HG03469 (cell line): ENCODE data around the gene DHX58.

ENCODE experiments used
- ATAC-seq: cut with Tn5 transposase; IDR thresholded peaks from one replicate; pipeline ENCODE4 v1.9.1; 2021; ENCODE audit warnings: mild to moderate bottlenecking, moderate library complexity, moderate number of reproducible peaks; ENCODE audit not compliant: unreplicated experiment

The DHX58 gene

GRCh38 chr17:42087736-42088705, 24.5 kb downstream of the DHX58 start:
- ATAC-seq: no peak

GRCh38 chr17:42087042-42087701, 25.3 kb downstream of the DHX58 start:
- no peak for ATAC-seq

- no peak for ATAC-seq
Measured at GRCh38 chr17:42081516-42082129, 30.9 kb downstream of the DHX58 start.

DNA sequence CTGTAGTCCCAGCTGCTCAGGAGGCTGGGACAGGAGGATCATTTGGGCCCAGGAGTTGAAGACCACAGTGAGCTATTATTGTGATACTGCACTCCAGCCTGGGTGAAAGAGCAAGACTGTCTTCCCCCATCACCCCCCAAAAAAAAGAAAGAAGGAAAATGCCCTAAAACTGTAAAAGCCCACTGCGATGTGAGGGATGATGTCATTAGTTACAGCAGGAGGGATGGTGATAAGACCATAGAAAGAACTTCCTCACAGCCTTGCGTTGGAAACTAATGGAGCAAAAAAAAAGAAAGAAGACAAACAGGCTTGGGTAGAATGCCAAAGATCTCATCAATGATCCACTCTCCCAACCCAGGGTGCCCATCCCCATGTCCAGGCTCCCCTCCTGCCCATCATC, 33.0 kb downstream of the DHX58 start:
- ATAC-seq: no peak

DNA sequence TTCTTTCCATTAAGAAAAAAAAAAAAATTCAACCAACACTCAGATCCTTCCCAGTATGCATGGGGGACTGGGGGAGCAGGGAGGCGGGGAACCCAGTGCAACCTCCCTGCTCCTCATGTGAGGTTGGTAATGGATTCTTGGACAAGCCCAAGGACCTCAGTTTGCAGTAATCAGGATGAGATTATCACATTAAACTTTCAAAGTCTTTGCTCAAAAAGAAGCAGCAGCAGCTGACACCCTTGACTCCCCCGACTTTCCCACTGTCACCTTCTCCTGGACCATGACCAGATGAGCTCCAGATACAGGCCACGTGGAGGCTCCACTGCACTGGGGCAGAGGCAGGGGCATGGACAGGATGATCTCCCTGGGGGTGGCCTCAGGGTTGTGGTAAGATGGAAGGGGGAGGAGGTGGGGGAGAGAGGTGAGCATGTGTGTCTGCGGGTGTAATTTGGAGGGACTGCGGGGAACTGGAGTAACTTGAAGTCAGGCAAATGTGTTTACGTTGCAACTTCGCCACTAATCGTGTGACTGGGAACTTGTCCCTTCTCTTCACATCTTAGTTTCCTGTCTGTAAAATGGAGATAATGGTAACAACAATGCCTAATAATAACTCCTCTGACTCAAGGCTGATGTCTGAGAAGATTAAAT, 34.0 kb downstream of the DHX58 start:
- ATAC-seq: no peak

- ATAC-seq: no peak
Measured at GRCh38 chr17:42077755-42078154, 34.8 kb downstream of the DHX58 start.

DNA sequence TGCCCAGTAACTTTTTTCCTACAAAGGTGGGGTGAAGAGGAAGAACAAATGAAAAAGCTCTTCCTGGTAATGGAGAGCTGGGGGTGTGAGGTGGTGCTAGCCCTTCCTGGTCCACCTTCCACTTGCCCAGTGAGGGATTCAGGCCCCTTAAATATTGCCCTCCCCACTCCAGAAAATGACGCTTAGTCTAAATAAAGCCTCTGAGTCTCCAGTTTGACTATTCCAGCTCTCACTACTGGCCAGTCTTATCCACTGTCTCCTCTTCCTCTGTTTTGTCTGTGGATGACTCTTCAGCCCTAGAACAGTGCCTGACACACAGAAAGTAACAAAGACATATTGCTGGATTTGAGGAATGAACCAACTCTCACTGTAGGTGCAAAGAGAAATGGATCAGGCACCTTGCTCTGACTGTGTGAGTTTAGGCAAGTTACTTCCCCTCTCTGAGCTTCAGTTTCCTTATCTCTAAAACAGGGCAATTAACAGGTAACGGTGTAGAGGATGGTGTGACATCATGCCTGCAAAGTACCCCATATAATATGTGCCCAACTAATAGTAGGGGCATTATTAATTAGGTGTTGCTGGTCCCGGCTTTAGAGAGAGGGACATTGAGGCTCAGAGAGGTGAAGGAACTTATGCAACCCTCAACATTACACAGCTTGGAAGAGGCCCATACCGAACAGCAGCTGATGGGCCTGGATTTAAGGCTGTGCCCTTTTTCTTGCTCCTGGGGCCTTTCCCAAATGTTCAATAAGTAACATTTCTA, 35.5 kb downstream of the DHX58 start:
- ATAC-seq: no peak

DNA sequence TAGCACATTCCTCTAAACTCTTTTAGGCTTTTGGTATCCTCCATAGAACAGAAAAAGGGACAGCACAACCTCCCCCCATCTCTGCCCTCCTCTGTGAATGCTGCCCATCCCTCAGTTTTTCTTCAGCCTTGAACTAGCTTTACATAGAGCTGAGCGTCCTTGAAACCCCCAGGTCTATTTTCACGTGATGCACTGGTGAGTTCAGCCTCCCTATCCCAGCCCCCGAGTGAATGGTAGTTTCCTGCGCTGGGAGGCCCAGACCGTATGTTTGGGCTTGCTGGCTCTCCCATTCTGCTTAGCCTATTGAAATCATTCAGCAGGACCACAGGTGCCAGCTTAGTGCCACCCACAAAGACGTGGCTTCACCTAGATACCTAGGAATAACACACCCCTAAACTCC, 36.7 kb downstream of the DHX58 start:
- no peak for ATAC-seq

DNA sequence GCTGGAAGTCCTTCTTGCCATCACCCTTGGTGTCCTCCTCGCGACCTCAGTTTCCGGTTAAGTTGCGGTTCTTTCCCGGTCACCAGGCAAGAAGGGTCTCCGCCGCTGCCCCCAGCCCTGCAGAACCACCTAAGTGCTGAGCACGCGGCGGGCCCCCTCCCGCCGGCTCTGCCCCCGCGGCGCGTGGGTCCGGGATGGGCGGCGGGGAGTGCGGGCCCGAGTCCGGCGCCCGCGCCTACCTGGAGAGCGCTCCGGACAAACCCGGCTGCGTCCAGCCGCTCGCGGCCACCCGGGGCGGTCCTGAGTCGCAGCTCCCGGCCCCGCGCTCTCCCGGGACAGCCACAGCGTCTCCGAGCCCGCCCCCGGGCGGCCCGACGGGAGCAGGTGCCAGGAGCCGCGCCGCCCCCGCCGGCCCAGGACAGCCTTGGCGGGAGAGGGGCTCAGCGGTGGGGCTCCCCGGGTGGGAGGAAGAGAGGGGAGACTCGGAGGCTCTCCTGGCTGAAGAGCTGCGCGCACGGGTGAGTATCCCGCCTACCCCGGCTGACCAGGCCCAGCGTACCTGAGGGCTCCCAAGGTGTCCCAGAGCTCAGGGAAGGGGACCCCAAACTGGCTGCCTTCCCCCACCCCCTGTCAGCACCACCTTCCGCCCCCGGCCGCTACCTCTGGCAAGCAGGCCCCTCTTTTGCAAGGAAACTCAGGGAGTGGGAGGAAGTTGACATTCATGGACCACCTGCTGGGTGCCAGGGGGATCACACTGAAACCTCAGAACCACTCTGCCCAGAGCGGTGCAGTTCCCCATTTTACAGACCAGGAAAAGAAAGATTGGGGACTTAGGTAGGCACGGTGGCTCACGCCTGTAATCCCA, 40.0 kb downstream of the DHX58 start:
- ATAC-seq: no peak

- no peak for ATAC-seq
Measured at GRCh38 chr17:42071810-42072209, 40.7 kb downstream of the DHX58 start.

GRCh38 chr17:42068979-42069378, 43.5 kb downstream of the DHX58 start:
- no peak for ATAC-seq

DNA sequence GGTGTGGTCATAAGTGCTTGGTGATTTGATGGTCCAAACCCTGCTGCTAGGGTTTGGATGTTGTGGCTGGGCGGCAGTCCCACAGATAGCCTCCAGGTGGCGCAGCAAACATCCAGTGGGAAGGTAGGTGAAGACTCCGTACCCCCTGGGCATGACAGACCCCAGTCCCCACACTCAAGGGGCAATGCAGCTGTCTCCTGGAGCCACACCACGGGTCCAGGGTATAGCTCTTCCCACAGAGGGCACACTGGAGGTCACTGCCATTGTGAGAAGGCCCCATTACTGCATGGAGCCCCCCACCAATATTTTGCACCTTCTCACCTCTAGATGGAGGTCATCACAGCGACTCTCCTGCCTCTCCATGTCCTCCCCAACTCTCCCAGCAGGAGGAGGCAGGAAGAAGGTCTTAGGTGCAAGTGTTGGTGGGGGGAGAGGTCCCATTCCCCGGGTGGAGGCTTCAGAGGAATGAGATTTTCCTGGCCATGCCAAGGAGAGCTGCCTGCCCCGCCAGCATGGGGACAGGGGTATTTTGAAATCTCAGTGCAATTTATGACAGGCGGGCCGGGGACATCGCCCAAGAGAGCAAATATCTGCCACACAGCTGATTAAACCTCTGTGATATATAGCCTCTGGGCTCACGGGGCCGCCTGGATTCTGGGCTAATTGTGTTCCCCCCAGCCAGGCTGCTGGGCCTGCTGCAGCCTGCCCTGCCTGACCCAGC, 45.0 kb downstream of the DHX58 start:
- no peak for ATAC-seq

- ATAC-seq: no peak
Measured at GRCh38 chr17:42065201-42065600, 47.3 kb downstream of the DHX58 start.

- ATAC-seq: no peak
Measured at GRCh38 chr17:42062681-42063080, 49.8 kb downstream of the DHX58 start.

- ATAC-seq: no peak
Measured at GRCh38 chr17:42061646-42062487, 50.6 kb downstream of the DHX58 start.

- no peak for ATAC-seq
Measured at GRCh38 chr17:42060231-42060630, 52.3 kb downstream of the DHX58 start.

GRCh38 chr17:42059815-42060214, 52.7 kb downstream of the DHX58 start:
- no peak for ATAC-seq

DNA sequence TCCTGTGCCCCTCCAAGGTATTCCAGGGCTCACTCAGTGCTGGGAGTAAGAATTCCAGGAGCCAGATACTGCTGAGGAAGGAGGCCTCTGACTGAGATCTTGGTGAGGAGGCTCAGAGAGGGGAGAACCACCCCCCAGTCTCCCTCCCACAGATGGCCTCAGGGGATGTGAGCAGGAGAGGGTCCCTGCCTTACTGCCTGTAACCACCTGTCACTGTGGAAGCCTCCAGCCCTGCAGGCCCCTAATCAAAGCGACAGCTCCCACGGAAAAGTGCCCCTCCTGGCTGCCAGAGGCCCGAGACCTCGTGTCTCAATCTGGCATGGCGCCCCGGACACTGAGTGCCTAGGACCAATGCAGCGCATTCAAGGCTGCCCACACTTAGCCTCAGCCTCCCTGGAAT, 54.5 kb downstream of the DHX58 start:
- no peak for ATAC-seq
